ENCODE measurements around the gene SORCS2. TPM values are rescaled to one million over a fixed set of nuclear protein-coding genes. Genes with fewer than 3 reads are reported as not detected.

SORCS2 gene
- total and polyA plus RNA-seq, 2 donors (not counting 1 experiment from before 2014, with no cell fraction given), result not detected

GRCh38 chr4:7295197-7295910, 103.0 kb downstream of the SORCS2 start:
- Mint-ChIP-seq H3K27me3 (peaks cover 9% of the 10 kb centered on the region), H3K4me1 (no peaks in the 10 kb centered on the region), H3K27ac (no peak overlapping the region), H3K9me3 (ENCODE audit: insufficient read depth) (no peaks in the 10 kb centered on the region), H3K4me3 (no peak overlapping the region)
- TF ChIP-seq CTCF (IDR thresholded peaks at IDR 0.05), result no peak
- H3K4me2 ChIP-seq (replicated peaks; ENCODE audit: low read depth, low read length, poor library complexity, severe bottlenecking), result no peak overlapping the region
- H3K36me3 ChIP-seq (replicated peaks in 1 of 2; ENCODE audit: control extremely low read depth in 1 of 2, control insufficient read depth in 1 of 2, extremely low read depth in 1 of 2, insufficient read depth in 2 of 2, low read length in 1 of 2), result no peaks in the 10 kb centered on the region
- H3K27me3 ChIP-seq (replicated peaks in 1 of 4; ENCODE audit: control extremely low read depth in 1 of 4, control insufficient read depth in 3 of 4, insufficient read depth in 4 of 4, low read length in 3 of 4), result no peaks in the 10 kb centered on the region
- CTCF ChIA-PET, result no interaction called here
- WGBS (ENCODE audit: insufficient coverage), result 89% methylated on average over 22 of the region's 22 CpGs
- no peak overlapping the region for H3K27ac ChIP-seq (ENCODE audit: low read length in 2 of 2)
- H3K9ac ChIP-seq (ENCODE audit: low read length), result no peak overlapping the region
- no peak overlapping the region for H3K4me3 ChIP-seq (ENCODE audit: control extremely low read depth in 1 of 5, extremely low read depth in 1 of 5, insufficient read depth in 1 of 5, low read depth in 2 of 5, low read length in 4 of 5)
- DNase-seq, result no peak
- ATAC-seq (ENCODE audit: low read depth), result no peak
- intact Hi-C loops (cut with micrococcal nuclease), result no loop called here
- POLR2A ChIA-PET, result no interaction called here
- H2AFZ ChIP-seq (ENCODE audit: insufficient read depth, low read depth, low read length, poor library complexity, severe bottlenecking), result no peak overlapping the region
- peaks cover 0 to 9% (median 0%) of the 10 kb centered on the region in 3 donors for H3K9me3 ChIP-seq (ENCODE audit: control extremely low read depth in 1 of 3, control insufficient read depth in 2 of 3, insufficient read depth in 1 of 3, low read length in 2 of 3)
- H4K20me1 ChIP-seq (ENCODE audit: control insufficient read depth, insufficient read depth, low read length, poor library complexity, severe bottlenecking), result no peaks in the 10 kb centered on the region
- no peaks in the 10 kb centered on the region for H3K4me1 ChIP-seq (ENCODE audit: control insufficient read depth in 2 of 2, insufficient read depth in 2 of 2, low read length in 2 of 2)
- no peaks in the 10 kb centered on the region for H3K79me2 ChIP-seq (ENCODE audit: control insufficient read depth, insufficient read depth, low read length)

DNA sequence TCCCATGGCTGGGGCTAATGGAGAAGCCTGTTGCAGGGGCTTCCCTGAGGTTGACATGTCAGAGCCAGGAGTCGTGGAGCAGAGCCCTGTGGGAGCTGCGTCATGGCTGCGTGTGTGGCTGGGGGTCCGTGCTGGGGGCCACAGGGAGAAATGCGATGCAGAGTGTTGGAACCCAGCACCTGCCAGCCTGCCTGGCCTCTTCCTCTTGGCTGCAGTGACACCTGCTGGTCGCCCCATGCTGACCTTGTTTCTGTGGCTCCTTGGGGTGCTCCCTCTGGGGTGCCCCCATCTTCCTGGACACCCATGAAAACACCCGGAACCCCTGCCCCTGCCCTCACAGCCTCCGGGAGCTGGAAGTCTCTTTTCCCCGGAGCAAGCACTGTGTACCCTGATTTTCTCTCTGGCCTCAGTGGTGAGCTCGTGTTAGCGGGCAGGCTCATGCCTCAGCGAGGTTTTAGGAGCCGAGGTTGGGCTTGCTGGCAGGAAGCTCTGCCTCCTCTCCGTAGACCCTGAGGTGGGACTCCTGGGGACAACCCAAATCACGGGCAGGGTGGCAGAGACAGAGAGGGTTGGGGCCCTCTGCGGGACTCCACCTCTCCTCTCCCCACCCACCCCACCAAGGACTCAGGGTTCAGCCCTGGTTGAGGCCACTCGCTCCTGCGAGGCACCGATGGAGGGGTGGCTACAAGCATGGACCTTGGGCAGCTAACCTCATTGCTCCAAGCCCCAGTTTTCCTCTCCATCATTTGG, 103.7 kb downstream of the SORCS2 start:
- no peak for ATAC-seq (ENCODE audit: low read depth)
- Histone ChIP-seq H3K4me3 (ENCODE audit: control extremely low read depth in 1 of 5, extremely low read depth in 1 of 5, insufficient read depth in 1 of 5, low read depth in 2 of 5, low read length in 4 of 5) (no peak overlapping the region), H3K4me1 (ENCODE audit: control insufficient read depth in 2 of 2, insufficient read depth in 2 of 2, low read length in 2 of 2) (no peaks in the 10 kb centered on the region), H3K27me3 (replicated peaks in 1 of 4; ENCODE audit: control extremely low read depth in 1 of 4, control insufficient read depth in 3 of 4, insufficient read depth in 4 of 4, low read length in 3 of 4) (no peaks in the 10 kb centered on the region), H3K79me2 (ENCODE audit: control insufficient read depth, insufficient read depth, low read length) (no peaks in the 10 kb centered on the region), H4K20me1 (ENCODE audit: control insufficient read depth, insufficient read depth, low read length, poor library complexity, severe bottlenecking) (no peaks in the 10 kb centered on the region), H3K27ac (ENCODE audit: low read length in 2 of 2) (no peak overlapping the region), H2AFZ (ENCODE audit: insufficient read depth, low read depth, low read length, poor library complexity, severe bottlenecking) (no peak overlapping the region), H3K36me3 (replicated peaks in 1 of 2; ENCODE audit: control extremely low read depth in 1 of 2, control insufficient read depth in 1 of 2, extremely low read depth in 1 of 2, insufficient read depth in 2 of 2, low read length in 1 of 2) (no peaks in the 10 kb centered on the region), H3K9me3 (ENCODE audit: control extremely low read depth in 1 of 3, control insufficient read depth in 2 of 3, insufficient read depth in 1 of 3, low read length in 2 of 3) (peaks cover 0 to 9% (median 0%) of the 10 kb centered on the region in 3 donors), H3K9ac (ENCODE audit: low read length) (no peak overlapping the region), H3K4me2 (replicated peaks; ENCODE audit: low read depth, low read length, poor library complexity, severe bottlenecking) (no peak overlapping the region)
- WGBS (ENCODE audit: insufficient coverage), result 70% methylated on average over 18 of the region's 19 CpGs
- H3K27me3 Mint-ChIP-seq, result peaks cover 14% of the 10 kb centered on the region
- H3K4me3 Mint-ChIP-seq, result no peak overlapping the region
- no peak for DNase-seq
- TF ChIP-seq CTCF (IDR thresholded peaks at IDR 0.05), result no peak
- TF ChIP-seq EZH2 (IDR thresholded peaks at IDR 0.05; ENCODE audit: borderline replicate concordance, insufficient read depth, low read depth, low read length, poor library complexity, severe bottlenecking), result no peak
- H3K27ac Mint-ChIP-seq, result no peak overlapping the region
- ChIA-PET CTCF (no interaction called here), POLR2A (no interaction called here)
- H3K9me3 Mint-ChIP-seq (ENCODE audit: insufficient read depth), result no peaks in the 10 kb centered on the region
- intact Hi-C loops (cut with micrococcal nuclease), result no loop called here
- H3K4me1 Mint-ChIP-seq, result no peaks in the 10 kb centered on the region
